CD4-positive, alpha-beta T cell treated with Interferon gamma for 1 hour (primary cell): Measurements from ENCODE around the gene NGDN.

Source experiments
- DNase-seq: peaks from one replicate; pipeline ENCODE4 v3.0.0-alpha.2; 2020

NGDN gene

GRCh38 chr14:23523229-23524016 is 53.9 kb downstream of the NGDN start:
- no peak for DNase-seq

- no peak for DNase-seq
These were observed 55.5 kb downstream of the NGDN start for GRCh38 chr14:23524954-23525353.

GRCh38 chr14:23525611-23526010 is 56.1 kb downstream of the NGDN start:
- no peak for DNase-seq
